ENCODE measurements around the gene ETV2. TPM values are rescaled to one million over a fixed set of nuclear protein-coding genes. Genes with fewer than 3 reads are reported as not detected.

The ETV2 gene
- total RNA-seq, 1 experiment from 2014 or later: 1.5 TPM

- H3K9me3 ChIP-seq (ENCODE audit: control insufficient read depth in 1 of 2, insufficient read depth in 1 of 2, low read depth in 1 of 2, low read length in 2 of 2): no peaks in the 10 kb centered on the region
- no peaks in the 10 kb centered on the region for H4K20me1 ChIP-seq (ENCODE audit: insufficient read depth)
- BruUV-seq (replicated peaks): no TSS peak
- POLR2A ChIA-PET: interaction anchor here (0.6 to 2.0 kb wide), 11 partner anchors 11 to 365 kb away, joined by 3 to 8 read pairs (median 4); partner anchors contain the start of genes LIN37 and SYNE4
- H2AFZ ChIP-seq (ENCODE audit: low read depth, low read length, poor library complexity, severe bottlenecking): peak overlapping the region; percentile 90
- DNase-seq (ENCODE audit: low read depth, low spot score) (peak; percentile 75), ATAC-seq (peak; percentile 60)
- H3K27ac ChIP-seq (ENCODE audit: low read depth, low read length): peak overlapping the region; percentile 85
- no peaks in the 10 kb centered on the region; a peak in 1 of 4 replicates for H3K36me3 ChIP-seq (ENCODE audit: control insufficient read depth in 1 of 2, insufficient read depth in 2 of 2, low read length in 2 of 2)
- H3K9ac ChIP-seq (ENCODE audit: low read length): peak overlapping the region; percentile 69
- intact Hi-C loops (cut with micrococcal nuclease): no loop called here
- H3K79me2 ChIP-seq (ENCODE audit: insufficient read depth, low read length): peaks cover 4% of the 10 kb centered on the region
- no peaks in the 10 kb centered on the region for H3K9me2 ChIP-seq (ENCODE audit: insufficient read depth)
- H3K4me2 ChIP-seq (ENCODE audit: low read length): peak overlapping the region; percentile 99
- no peaks in the 10 kb centered on the region for H3K27me3 ChIP-seq (ENCODE audit: insufficient read depth, low read length)
- CTCF ChIA-PET: interaction anchor here (1.1 kb wide), 1 partner anchor 30 kb away, joined by 3 read pairs; no protein-coding TSS in a partner anchor
- RAD21 ChIA-PET (ENCODE audit: low non-redundant PET in 1 of 2, low total read pairs in 2 of 2, uncharacterized antibody in 2 of 2, unreplicated experiment in 2 of 2): no interaction called here
- H3K4me1 ChIP-seq (ENCODE audit: control insufficient read depth in 1 of 2, insufficient read depth in 2 of 2, low read length in 2 of 2): peaks cover 11 to 50% of the 10 kb centered on the region in 2 experiments; a peak in 3 of 4 replicates
- peak overlapping the region; percentile 61 to 66 for H3K4me3 ChIP-seq (replicated peaks in 1 of 2; ENCODE audit: low read depth in 1 of 2, low read length in 2 of 2)
- no peak for TF ChIP-seq EZH2 (IDR thresholded peaks at IDR 0.05)
- TF ChIP-seq JUND (IDR thresholded peaks at IDR 0.05): no peak; the same call in 1 of the 2 replicates
- TF ChIP-seq SRF (IDR thresholded peaks at IDR 0.05; ENCODE audit: low read depth): no peak
- no peak for TF ChIP-seq EZH2phosphoT487 (IDR thresholded peaks at IDR 0.05; ENCODE audit: borderline replicate concordance)
- peak; percentile 49; the same call in 1 of the 2 replicates for TF ChIP-seq EGR1 (IDR thresholded peaks at IDR 0.05; ENCODE audit: low read depth)
- no peak for TF ChIP-seq ZNF274 (IDR thresholded peaks at IDR 0.05; ENCODE audit: low read depth, low read length)
- TF ChIP-seq ZFX (IDR thresholded peaks at IDR 0.05): peak; percentile 49; the same call in 1 of the 2 replicates
- TF ChIP-seq POLR2AphosphoS5 (IDR thresholded peaks at IDR 0.05; ENCODE audit: low read depth, low read length): peak; percentile 95
- TF ChIP-seq ELF1 (IDR thresholded peaks at IDR 0.05; ENCODE audit: borderline replicate concordance, low read depth): no peak
- TF ChIP-seq SP1 (IDR thresholded peaks at IDR 0.05; ENCODE audit: low read depth): peak; percentile 42
- peak; percentile 97 for TF ChIP-seq POLR2A (IDR thresholded peaks at IDR 0.05; ENCODE audit: borderline replicate concordance, extremely low read depth, insufficient read depth, insufficient read length)
- no peak for TF ChIP-seq ZBTB33 (IDR thresholded peaks at IDR 0.05; ENCODE audit: extremely low read depth, insufficient replicate concordance, low read length)
- TF ChIP-seq CBX3 (IDR thresholded peaks at IDR 0.05; ENCODE audit: low read depth): no peak
- TF ChIP-seq RAD21 (IDR thresholded peaks at IDR 0.05; ENCODE audit: low read depth): no peak
- TF ChIP-seq, protein P1, sequence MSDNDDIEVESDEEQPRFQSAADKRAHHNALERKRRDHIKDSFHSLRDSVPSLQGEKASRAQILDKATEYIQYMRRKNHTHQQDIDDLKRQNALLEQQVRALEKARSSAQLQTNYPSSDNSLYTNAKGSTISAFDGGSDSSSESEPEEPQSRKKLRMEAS (IDR thresholded peaks at IDR 0.05): peak; percentile 77
- TF ChIP-seq, protein P2, sequence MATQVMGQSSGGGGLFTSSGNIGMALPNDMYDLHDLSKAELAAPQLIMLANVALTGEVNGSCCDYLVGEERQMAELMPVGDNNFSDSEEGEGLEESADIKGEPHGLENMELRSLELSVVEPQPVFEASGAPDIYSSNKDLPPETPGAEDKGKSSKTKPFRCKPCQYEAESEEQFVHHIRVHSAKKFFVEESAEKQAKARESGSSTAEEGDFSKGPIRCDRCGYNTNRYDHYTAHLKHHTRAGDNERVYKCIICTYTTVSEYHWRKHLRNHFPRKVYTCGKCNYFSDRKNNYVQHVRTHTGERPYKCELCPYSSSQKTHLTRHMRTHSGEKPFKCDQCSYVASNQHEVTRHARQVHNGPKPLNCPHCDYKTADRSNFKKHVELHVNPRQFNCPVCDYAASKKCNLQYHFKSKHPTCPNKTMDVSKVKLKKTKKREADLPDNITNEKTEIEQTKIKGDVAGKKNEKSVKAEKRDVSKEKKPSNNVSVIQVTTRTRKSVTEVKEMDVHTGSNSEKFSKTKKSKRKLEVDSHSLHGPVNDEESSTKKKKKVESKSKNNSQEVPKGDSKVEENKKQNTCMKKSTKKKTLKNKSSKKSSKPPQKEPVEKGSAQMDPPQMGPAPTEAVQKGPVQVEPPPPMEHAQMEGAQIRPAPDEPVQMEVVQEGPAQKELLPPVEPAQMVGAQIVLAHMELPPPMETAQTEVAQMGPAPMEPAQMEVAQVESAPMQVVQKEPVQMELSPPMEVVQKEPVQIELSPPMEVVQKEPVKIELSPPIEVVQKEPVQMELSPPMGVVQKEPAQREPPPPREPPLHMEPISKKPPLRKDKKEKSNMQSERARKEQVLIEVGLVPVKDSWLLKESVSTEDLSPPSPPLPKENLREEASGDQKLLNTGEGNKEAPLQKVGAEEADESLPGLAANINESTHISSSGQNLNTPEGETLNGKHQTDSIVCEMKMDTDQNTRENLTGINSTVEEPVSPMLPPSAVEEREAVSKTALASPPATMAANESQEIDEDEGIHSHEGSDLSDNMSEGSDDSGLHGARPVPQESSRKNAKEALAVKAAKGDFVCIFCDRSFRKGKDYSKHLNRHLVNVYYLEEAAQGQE (IDR thresholded peaks at IDR 0.05; ENCODE audit: low read depth): no peak
- TF ChIP-seq, protein P3, sequence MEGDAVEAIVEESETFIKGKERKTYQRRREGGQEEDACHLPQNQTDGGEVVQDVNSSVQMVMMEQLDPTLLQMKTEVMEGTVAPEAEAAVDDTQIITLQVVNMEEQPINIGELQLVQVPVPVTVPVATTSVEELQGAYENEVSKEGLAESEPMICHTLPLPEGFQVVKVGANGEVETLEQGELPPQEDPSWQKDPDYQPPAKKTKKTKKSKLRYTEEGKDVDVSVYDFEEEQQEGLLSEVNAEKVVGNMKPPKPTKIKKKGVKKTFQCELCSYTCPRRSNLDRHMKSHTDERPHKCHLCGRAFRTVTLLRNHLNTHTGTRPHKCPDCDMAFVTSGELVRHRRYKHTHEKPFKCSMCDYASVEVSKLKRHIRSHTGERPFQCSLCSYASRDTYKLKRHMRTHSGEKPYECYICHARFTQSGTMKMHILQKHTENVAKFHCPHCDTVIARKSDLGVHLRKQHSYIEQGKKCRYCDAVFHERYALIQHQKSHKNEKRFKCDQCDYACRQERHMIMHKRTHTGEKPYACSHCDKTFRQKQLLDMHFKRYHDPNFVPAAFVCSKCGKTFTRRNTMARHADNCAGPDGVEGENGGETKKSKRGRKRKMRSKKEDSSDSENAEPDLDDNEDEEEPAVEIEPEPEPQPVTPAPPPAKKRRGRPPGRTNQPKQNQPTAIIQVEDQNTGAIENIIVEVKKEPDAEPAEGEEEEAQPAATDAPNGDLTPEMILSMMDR (IDR thresholded peaks at IDR 0.05 in 2 of 3, conservative IDR thresholded peaks at IDR 0.05 in 1 of 3; ENCODE audit: borderline replicate concordance in 1 of 3, insufficient read depth in 1 of 3, low read depth in 2 of 3, low read length in 2 of 3): 0 out of 6 replicates have a peak, but pooled peaks of 1 of the 3 experiments have one; percentile 9
- TF ChIP-seq TCF7L2 (IDR thresholded peaks at IDR 0.05; ENCODE audit: borderline replicate concordance, extremely low read depth, insufficient read depth, insufficient read length): peak; percentile 81
These were observed 2.0 kb downstream of the ETV2 start for GRCh38 chr19:35643255-35644205.

Data from HCT116 (cell line).